ENCODE results near the gene HUNK.

The HUNK gene

GRCh38 chr21:31898933-31899630 lies 26.3 kb downstream of the HUNK start:
- no peak for DNase-seq

- DNase-seq = no peak
Observed at GRCh38 chr21:31900121-31900895, 27.5 kb downstream of the HUNK start.

- DNase-seq = no peak
Observed at GRCh38 chr21:31901315-31901714, 28.5 kb downstream of the HUNK start.

DNA sequence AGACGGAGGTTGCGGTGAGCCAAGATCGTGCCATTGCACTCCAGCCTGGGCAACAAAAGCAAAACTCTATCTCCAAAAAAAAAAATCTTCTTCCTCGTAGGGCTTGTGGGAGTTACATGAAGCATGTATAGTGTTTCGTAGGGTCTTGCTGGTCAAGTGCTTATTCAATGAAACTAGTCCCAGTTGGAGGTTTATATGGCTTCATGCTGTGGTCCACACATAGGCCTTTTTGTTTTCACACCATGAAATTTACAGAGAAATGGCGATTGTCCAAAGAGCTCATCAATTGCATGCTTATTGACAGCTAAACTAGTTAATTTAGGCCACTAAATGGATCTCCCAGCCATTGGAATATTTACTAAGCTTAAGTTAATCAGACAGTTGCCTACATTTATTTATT lies 29.6 kb downstream of the HUNK start:
- DNase-seq = no peak

- no peak for DNase-seq
Observed at GRCh38 chr21:31903896-31904295, 31.1 kb downstream of the HUNK start.

- DNase-seq = no peak
Observed at GRCh38 chr21:31905503-31906451, 33.0 kb downstream of the HUNK start.

DNA sequence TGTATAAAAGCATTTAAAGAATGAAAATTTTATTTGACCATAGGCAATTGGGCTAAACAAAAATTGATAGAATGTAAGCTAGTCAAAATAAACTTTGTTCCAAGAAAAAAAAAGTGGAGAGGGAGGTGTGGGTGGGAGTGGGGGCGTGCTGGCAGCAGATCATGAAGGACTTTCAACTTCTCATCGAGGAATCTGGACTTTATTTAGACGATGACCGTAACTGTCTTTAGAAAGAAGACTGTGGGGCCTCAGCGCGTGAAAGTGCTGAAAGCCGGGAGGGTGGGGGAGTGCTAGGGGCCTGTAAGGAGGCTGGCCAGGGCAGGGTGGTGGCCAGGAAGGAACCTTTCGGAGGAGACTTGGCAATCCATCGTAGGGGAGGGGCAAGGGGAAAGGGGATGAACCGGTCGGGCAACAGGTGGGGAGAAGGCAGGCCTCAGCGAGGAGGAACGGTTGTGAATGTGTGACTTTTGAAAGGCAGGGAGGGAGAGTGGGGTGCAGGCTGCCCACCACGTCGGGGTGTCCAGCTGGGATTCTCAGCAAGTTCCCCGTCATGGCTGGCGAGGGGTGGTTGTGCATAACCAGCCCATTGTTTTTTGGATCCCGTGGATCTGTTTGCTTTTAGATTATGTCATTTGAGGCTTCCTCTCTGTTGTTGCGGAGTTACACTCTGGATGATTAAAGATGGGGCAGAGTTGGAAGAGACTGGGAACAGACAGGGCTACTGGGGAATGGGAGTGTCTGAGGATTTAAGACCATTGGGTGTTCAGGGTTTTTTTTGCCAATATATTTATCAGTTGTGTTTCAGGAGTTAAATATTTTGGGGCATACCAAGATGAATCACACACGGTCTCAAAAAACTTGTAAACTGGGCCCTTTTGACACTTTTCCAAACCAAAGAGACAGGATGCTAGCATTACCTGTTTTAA lies 35.5 kb downstream of the HUNK start:
- no peak for DNase-seq

- no peak for DNase-seq
Observed at GRCh38 chr21:31909153-31910073, 36.6 kb downstream of the HUNK start.

DNA sequence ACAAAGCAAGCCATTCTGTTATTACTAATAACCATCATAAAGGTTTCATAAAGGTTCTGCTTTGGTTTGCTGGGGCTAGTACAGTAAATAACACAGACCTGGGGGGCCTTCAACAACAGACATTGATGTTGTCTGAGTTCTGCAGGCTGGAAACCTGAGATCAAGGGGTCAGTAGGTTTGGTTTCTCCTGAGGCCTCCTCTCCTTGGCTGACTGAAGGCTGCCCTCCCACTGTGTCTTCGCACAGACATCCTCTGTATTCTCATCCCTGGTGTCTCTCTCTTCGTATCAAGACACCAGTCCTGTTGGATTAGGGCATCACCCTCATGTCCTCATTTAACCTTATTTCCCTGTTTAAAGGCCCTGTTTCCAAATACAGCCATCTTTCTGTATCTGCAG lies 37.3 kb downstream of the HUNK start:
- no peak for DNase-seq

DNA sequence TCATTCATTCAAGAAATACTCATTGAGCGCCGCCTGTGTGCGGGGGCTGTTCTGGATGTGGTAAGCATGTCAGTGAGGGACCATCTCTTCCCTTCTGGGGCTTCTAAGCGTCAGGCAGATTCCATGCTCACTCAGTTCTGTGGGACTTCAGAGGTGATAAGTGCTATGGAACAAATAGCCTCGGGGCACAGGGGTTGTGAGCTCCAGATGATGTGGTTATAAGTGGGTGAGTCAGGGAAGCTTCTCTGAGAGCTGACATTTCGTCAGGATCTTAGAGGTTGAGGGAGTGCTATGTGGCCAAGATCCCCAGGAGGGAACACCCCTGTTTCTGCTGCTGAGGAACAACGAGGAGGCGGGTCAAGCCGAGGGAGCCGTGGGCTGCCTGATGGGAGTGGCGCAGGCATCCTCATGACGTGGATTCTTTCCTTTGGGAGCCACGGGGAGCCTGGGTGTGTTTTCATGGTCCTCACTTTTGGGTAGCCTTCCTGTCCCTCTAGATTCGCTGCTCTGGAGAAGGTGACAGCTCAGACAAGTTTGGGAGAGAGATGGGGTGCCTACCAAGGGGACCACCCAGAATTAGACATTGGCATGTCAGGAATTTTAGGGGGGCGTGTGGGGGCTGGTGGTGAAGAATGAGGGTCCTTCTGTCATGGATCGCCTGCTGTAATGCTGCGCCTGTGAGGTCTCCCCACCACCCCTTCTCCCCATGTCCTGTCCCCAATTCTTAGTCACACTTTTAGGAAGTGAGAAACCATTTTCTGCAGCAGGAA lies 38.5 kb downstream of the HUNK start:
- no peak for DNase-seq

DNA sequence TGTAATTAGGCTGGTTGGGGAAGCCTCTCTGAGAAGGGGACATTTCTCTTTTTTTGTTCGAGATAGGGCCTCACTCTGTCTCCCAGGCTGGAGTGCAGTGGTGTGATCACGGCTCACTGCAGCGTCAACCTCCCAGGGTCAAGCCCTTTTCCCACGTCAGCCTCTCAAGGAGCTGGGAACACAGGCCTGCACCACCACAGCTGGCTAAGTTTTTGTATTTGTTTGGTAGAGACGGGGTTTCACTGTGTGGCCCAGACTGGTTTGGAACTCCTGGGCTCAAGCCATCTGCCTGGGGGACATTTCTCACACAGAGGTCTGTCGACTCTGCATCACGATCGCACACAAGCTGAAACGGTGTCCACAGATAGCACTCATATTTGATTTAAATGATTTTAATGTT lies 39.7 kb downstream of the HUNK start:
- no peak for DNase-seq

DNA sequence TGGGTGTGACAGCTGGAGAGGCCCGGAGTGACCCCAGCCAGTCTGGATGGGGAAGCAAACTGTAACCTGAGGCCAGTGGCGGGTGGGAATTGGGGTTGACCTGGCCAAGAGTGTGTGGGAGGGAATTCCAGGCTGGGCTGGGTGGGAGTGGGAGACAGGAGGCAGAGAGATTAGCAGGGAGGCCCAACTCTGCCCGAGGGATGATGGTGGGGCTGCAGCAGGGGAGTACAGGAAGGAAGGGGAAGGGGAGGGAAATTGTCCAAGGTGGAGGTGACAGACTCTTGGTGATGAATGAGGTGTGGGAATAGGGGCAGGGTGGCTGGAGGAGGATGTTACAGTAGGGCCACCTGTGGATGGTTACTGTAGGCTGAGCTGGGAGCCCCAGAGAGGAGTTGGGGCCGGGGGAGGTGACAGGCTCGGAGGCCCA lies 40.4 kb downstream of the HUNK start:
- DNase-seq = no peak

DNA sequence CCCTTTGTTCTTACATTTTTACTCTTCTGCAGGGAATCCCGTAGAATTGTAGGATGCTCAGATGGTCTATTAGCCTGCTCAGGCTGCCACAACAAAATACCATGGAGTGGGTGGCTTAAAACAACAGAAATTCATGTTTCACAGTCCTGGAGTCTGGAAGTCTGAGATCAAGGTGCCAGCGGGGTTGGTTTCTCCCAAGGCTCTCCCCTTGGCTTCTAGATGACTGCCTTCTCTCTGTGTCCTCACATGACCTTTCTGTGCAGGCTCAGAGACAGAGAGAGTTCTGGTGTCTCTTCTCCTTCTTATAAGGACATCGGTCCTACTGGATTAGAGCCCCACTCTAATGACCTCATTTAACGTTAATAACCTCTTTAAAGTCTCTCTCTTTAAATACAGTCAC lies 41.7 kb downstream of the HUNK start:
- no peak for DNase-seq

- no peak for DNase-seq
Observed at GRCh38 chr21:31915566-31915965, 42.7 kb downstream of the HUNK start.

DNA sequence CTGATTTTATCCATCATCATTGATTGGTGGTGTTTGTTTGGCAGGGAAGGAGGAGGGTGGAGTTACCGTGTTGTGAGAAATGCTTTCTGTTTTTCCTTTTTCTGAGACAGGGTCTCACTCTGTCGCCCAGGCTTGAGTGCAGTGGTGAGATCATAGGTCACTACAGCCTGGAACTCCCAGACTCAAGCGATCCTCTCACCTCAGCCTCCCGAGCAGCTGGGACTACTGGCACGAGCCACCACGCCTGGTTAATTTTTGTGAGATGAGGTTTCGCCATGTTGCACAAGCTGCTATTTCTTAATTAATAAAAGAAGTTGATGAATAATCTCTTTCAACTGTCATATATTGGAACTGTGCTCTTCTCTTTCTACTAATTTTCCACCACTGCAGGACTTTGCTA lies 44.3 kb downstream of the HUNK start:
- no peak for DNase-seq

- no peak for DNase-seq
Observed at GRCh38 chr21:31918250-31918775, 45.5 kb downstream of the HUNK start.

- DNase-seq = no peak
Observed at GRCh38 chr21:31920275-31920674, 47.5 kb downstream of the HUNK start.

GRCh38 chr21:31921079-31921478 lies 48.3 kb downstream of the HUNK start:
- DNase-seq = no peak

DNA sequence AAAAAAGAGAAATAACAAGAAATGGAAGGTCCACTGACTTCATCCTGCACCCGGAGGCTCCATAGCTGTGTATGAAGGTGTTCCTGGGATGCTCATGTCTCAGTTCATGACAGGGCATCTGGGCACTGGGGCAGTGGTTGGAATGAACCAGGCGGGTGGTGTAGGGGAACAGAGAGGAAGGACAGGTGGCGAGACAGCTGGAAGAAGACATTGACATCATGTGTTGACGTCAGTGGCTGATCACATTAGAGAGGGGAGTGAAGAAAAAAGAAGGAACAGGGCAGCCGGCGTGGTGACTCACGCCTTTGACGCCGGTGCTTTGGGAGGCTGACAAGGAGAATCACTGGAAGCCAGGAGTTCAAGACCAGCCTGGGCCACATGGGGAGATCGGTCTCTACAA lies 50.1 kb downstream of the HUNK start:
- DNase-seq = no peak

DNA sequence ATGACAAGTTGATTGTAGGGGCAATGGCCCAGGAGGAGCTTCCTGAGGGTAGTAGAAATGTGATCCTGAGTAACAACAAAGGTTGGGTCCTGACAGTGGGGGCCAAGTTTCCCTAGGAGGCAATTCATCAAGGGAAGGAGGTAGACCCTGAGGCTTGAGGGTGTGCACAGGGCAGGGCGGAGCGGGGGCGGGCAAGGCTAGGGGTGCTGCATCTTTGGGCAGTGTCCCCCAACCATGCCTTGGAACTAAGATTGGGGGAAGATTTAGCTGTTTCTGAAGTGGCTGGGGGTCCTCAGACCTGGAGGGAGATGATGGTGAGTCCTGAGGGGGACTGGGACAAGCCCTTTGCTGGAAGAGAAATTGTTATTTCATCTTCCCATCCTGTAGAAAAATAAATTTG lies 50.9 kb downstream of the HUNK start:
- DNase-seq = no peak

Data from DMS79 (cell line).